HG03064 (cell line): ENCODE results near the gene CCDC102A.
A peak's percentile ranks its signal among the peaks of the same experiment; 100 is the strongest.
"Not testable (repeated sequence)": the region's sequence is repeated elsewhere in the genome, so short reads cannot be mapped to it uniquely, and the experiment has no call there.

Experiments used
- ATAC-seq: cut with Tn5 transposase; IDR thresholded peaks from one replicate; pipeline ENCODE4 v1.9.1; 2021; ENCODE audit warnings: low read depth; ENCODE audit not compliant: unreplicated experiment

The CCDC102A gene

DNA sequence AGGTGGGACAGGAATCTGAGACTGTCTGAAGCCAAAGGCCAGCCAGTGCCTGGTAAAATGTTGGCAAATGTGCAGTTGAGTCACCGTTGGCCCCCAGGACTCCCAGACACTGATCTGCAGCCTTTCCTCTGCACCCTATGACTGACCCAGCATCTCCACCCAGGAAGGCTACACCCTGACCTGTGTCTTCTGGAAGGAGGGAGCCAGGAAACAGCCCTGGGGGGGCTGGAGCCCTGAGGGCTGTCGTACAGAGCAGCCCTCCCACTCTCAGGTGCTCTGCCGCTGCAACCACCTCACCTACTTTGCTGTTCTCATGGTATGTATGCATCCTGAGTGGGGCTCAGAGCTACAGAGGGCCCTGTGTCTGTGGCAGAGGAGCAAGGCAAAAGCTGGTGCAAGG lies 30.1 kb upstream of the CCDC102A start:
- ATAC-seq = no peak

DNA sequence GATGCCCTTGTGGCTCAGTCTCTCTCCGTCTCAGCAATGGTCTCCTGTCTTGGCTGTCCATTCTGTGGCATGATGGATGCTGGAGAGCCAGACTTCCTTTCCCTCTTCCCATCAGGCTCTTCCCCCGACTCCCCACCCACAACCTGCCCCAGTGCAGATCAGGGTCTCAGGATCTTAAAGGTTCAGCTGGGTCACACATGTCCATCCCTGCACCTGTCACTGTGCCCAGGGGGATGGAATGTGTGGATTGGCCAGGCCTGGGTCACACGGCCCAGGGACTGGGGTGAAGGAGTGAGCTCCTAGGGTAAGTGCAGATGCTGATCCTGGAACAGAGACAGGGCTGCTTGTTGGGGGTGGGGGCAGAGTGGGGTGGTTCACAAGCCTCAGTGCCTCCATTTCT lies 29.1 kb upstream of the CCDC102A start:
- no peak for ATAC-seq

DNA sequence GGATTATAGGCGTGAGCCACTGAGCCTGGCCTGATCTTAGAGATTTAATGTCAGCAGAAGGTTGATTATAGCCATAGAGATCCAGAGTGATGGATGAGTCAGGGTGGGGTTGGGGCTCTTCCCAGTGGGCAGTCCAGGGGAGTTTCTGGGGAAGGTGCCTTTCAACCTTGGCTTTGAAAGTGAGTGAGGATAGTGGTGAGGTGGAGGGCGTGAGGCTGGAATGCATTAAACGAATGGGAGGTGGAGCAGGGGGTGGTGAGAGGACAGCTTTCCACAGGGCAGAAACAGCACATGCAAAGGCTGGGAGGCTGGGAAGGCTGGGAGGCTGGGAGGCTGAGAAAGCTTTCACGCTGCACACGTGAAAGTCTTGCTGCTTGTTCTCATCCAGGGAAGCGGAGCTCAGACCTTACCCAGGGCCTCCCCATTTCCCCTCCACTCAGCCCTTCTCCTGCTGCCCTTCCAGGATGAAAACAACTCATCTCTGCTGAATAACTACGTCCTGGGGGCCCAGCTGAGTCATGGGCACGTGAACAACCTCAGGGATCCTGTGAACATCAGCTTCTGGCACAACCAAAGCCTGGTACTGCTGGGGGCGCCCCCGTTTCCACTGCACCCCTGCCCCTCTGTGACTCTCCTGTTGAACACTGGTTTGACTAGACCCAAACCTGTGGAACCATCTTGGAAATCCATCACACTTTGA lies 28.4 kb upstream of the CCDC102A start:
- ATAC-seq = no peak

DNA sequence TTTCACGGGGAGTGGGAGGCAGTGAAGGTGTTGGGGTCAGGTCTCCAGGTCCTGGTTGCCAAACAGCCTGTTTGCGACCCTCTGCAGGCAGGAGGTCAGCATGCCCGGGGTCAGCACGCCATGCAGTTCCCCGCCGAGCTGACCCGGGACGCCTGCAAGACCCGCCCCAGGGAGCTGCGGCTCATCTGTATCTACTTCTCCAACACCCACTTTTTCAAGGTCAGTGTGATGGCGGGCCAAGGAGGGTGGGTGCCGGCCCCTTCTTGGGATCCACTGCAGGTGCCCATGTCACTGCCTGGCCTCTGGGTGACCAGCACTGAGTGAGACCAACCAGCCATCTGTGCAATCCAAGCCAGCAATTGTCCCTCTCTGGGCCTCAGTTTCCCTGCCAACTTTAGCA lies 27.4 kb upstream of the CCDC102A start:
- ATAC-seq = no peak

DNA sequence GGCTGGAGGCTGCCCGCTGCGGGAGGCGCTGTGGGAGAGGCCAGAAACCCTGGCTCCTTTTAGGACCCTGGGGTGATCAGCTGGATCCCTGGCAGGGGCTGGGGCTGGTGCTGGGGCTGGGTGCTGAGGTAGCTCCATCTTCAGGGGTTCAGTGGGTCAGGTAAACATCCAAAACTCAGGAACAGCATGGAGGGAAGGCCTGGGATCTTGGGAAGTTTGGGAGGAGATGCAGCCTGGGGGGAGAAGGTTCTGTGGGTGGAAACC lies 27.0 kb upstream of the CCDC102A start:
- no peak for ATAC-seq

DNA sequence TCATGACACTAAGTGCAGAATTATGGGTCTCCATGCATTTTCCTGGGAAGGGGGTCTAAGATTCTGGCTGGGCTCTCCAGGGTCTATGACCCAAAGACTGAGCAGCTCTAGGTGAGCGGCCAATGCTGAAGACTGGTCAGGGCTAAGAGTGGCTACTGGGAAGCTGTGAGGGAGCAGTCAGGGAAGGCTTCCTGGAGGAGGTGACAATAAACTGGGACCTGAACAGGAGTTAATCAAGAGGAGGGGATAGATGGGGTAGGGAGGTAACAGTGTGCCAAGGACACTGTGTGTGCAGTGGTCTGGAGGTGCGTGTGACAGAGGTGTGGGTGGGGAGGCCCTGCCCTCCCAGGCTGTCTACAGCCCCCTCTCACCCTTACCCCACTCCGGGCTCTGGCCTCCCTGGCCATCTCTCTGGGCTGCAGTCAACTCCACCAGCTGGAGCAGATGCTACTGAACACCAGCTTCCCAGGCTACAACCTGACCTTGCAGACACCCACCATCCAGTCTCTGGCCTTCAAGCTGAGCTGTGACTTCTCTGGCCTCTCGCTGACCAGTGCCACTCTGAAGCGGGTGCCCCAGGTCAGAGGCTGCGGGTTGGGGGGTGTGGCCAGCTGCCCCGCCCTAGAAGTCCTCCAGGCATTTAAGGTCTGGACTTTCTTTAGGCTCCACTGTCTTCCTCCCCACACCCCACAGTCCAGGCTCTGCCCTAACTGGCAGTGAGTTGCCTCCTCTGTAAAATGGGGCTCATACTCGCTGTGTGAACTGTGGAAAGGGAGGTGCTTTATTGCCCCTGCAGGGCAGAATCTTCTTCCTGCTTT lies 26.5 kb upstream of the CCDC102A start:
- ATAC-seq = no peak

DNA sequence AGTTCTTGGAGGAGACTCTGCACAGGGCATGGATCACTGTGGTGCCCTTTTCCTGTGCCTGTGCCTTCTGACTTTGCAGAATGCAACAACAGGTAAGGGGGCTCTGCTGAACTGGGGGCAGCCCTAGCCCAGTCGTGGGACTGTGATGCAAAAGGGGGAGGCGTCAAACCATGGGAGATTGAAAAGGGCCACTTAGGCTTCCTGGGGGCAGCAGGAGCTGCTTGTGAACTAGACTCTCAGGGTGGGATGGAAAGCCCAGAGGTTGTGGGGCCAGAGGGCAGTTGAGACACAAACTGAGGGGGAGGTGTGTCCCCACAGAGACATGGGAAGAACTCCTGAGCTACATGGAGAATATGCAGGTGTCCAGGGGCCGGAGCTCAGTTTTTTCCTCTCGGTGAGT lies 25.7 kb upstream of the CCDC102A start:
- no peak for ATAC-seq

DNA sequence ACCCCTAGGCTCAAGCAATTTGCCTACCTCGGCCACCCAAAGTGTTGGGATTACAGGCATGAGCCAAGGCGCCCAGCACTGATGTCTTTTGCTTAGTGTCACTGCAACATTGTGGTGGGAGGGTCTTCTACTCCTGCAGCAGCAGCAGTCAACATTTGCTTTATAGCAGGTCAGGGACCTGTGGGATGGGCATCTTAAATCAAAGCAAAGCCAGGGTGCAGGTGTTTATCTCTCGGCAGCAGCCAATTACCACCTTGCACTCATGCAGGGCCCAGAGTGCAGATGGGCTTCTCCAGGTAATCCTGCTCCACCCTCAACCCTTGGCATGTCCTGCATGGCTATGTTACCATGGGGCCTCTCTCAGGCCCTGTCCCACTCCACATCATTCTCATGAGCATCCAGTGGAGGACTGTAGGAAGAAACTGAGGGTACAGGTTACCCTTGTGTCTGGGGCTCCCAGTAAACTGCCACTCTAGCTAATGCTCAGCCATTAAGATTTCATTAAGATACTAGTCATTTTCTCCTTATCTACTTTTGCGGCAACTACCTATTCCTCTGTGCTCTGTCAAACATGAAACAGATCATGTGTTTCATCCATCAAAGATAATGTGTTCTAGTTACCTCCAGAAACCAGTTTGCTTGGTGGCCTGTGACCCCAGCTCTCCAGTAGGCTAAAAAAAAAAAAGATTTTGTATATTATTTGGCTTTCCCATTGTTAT lies 22.9 kb upstream of the CCDC102A start:
- ATAC-seq = no peak

DNA sequence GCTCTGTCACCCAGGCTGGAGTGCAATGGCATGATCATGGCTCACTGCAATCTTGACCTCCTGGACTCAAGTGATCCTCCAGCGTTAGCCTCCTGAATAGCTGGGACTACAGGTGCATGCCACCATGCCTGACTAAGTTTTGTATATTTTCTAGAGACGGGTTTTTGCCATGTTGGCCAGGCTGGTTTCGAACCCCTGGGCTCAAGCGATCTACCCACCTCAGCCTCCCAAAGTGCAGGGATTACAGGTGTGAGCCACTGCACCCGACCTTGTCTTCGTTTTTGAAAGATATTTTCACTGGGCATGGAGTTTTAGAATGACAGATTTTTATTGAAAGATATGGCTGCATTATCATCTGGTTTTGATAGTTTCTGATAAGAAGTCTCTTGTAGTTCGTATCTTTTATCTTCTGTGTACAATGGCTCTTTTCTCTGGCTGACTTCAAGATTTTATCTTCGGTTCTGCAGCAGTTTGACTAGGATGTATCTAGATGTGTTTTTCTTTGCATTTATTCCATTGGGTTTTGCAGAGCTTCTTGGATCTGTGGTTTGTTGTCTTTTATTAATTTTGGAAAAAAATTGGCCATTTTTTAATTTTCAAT lies 20.7 kb upstream of the CCDC102A start:
- no peak for ATAC-seq

DNA sequence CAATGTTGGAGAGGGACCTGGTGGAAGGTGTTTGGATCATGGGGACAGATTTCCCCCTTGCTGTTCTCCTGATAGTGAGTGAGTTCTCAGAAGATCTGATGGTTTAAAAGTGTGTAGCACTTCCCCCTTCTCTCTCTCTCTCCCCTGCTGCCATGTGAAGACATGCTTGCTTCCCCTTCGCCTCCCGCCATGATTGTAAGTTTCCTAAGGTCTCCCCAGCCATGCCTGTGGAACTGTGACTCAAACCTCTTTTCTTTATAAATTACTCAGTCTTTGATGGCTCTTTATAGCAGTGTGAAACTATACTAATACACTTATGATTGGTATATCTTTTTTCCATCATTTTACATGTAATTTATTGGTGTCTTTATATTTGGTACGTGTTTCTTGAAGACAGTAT lies 19.5 kb upstream of the CCDC102A start:
- no peak for ATAC-seq

DNA sequence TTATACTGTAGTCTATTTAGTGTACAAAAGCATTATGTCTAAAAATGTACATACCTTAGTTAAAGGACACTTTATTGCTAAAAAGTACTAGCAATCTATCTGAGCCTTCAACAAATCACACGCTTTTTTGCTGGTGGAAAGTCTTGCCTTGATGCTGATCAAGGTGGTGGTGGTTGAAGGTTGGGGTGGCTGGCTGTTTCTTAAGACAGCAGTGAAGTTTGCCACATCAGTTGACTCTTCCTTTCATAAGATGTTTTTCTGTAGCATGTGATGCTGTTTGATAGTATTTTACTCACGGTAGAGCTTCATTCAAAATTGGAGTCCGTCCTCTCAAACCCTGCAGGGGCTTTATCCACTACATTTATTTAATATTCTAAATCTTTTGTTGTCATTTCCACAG lies 14.7 kb upstream of the CCDC102A start:
- ATAC-seq = no peak

DNA sequence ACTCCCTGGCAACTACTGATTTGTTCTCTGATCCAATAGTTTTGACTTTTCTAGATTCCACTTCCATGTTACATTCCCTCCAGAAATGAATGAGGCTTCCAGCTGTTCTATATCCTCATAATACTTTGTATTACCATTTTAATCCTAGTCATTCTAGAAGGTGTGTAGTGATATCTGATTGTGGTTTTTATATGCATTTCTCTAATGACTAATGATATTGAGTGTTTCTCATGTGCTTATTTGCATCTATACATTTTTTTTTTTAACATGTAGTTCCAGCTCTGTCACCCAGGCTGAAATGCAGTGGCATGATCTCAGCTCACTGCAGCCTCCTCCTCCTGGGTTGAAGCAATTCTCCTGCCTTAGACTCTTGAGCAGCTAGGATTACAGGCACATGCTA lies 13.4 kb upstream of the CCDC102A start:
- ATAC-seq = no peak

DNA sequence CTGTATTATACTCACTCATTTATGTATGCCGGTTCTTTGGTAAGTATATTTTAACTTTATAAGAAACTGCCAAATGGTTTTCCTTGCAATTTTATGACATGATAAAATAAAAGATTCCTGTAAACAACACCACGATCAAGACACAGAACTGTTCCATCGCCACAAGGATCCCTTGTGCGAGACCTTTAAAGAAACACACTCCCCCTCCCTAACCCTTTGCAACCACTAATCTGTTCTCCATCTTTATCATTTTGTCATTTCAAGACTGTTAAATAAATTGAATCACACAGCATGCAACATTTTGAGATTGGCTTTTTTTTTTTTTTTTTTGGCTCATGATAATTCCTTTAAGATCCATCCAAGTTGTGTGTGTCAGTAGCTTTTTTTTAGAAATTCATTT lies 12.0 kb upstream of the CCDC102A start:
- ATAC-seq = no peak

DNA sequence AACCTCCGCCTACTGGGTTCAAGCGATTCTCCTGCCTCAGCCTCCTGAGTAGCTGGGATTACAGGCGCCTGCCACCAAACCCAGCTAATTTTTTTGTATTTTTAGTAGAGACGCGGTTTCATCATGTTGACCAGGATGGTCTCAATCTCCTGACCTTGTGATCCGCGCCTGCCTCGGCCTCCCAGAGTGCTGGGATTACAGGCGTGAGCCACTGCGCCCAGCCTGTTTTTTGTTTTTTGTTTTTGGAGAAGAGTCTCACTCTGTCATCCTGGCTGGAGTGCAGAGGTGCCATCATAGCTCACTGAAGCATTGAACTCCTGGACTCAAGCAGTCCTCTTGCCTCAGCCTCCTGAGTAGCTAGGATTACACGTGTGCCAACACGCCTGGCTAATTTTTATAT lies 11.2 kb upstream of the CCDC102A start:
- not testable (repeated sequence) for ATAC-seq

DNA sequence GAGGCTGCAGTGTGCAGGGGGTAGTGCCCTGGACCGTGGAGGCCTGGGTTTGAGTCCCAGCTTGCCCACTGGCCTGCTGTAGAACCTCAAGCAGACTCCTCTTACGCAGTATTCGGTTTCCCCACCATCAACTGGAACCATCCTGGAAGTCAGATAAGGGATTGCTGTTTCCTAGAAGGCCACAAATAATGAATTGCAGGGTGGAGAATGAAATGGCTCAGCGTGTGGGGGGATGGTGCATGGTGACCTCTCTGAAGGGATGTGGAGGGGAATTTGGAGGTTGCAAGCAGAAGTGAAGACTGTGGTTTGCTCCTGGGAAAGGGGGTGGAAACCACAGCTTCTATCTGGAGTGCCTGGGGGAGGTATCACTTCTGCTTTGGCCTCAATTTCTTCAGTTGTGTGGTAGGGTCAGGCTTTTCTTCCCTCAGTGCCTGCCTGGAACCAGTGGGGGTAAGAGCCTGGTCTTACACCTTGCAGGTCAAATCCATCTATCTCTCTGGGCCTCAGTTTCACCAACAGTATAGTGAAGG lies 7.8 kb upstream of the CCDC102A start:
- peak; percentile 87 for ATAC-seq

DNA sequence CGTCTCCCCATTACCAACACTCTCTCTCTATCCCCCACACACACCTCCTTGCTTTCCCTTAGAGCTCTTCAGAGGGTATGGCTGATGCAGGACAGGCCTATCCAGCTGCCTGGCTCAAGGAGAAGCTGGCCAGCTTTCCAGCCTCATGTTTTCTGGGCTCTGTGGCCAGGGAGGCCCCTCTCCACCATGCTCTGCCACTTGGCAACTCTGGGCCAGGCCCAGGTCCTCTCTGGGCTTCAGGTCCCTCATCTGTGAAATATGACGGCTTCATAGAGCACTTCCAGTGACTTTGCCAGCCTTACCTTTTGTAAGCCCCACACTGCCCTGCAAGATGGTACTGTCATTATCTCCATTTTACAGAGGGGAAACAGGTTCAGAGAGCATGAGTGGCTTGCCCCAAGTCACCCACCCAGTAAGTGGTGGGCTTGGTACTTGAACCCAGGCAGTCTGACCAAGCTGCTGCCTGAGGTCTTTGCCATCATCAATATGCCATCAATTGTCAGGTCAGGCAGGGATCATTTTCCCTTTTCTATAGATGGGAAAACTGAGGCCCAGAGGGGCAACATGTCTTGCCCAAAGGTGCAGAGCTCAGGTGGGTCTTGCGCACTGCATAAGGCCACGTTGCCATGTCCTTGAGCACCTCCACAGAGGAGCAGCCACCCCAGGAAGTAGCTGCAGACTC lies 5.5 kb upstream of the CCDC102A start:
- ATAC-seq = no peak

DNA sequence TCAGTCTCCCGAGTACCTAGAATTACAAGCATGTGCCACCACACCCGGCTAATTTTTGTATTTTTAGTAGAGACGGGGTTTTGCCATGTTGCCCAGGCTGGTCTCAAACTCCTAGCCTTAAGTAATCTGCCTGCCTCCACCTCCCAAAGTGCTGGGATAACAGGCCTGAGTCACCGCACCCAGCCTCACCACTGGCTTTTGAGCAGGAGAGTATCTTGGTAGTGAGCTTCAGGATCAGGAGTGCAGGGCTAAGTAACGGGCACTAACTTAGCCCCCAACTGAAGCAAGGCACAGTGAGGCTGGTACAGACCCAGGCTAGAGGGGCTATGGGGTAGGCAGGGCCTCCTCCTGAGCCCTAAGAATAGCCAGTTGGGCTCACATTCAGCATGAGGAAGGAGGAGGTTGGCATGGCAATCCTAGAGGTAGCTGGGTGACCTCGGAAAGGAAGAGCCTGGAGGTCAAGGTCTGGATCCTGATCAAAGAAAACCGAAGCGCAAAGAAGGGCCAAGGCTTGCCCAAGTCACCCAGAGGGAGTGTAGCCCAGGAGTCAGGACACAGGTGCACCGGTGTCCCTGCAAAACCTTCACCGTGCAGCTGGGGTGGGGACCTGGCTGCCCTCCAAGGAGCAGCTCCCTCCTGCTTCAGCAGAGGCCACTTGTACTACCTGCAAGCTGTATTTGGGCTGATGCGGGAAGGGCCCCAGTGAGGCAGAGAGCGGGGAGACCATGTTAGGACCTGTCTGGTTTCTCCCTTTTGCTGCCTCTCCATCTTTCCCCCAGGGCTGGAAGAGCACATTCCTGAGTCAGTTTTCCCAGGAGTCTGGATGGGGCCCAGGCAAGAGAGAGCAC lies 4.8 kb upstream of the CCDC102A start:
- no peak for ATAC-seq

DNA sequence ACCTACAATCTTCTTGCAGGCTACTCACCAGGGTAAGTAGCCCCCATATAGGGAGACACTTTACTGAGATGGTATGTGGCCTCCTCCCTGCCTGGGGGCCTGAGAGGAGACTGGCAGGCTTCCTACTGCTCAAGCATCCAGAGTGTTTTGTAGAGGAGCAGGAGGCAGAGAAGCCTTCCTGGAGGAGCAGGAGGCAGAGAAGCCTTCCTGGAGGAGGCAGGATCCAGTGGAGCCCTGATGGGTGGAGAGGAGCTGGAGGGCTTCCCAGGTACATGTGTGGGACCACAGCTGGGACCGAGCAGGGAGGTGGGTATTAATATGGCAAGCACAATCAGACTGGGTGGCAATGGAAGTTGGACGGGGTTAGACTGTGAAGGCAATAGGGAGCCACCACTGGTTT lies 4.0 kb upstream of the CCDC102A start:
- no peak for ATAC-seq

DNA sequence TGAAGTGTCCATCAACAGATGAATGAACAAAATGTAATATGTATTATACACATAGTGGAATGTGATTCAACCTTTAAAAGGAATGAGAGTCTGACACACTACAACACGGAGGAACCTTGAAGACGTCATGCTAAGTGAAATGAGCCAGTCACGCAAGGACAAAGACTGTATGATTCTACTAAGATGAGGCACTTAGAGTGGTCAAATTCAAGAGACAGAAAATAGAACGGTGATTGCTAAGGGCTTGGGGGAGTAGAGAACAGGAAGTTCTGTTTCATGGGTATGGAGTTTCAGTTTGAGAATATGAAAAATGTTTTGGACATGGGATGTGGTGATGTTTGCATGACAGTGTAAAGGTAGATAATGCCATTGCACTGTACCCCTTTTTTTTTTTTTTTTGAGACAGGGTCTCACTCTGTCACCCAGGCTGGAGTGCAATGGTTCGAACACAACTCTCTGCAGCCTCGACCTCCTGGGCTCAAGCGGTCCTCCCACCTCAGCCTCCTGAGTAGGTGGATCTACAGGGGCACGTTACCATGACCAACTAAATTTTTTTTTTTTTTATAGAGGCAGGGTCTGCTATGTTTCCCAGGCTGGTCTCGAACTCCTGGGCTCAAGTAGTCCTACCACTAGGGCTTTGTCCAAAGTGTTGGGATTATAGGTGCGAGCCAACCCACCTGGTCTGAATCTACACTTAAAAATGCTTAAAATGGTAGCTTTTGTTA lies 2.9 kb upstream of the CCDC102A start:
- ATAC-seq = peak; percentile 43
